ENCODE data around the gene GPR37L1.
"Not testable (repeated sequence)": the region's sequence is repeated elsewhere in the genome, so short reads cannot be mapped to it uniquely, and the experiment has no call there.

The GPR37L1 gene

DNA sequence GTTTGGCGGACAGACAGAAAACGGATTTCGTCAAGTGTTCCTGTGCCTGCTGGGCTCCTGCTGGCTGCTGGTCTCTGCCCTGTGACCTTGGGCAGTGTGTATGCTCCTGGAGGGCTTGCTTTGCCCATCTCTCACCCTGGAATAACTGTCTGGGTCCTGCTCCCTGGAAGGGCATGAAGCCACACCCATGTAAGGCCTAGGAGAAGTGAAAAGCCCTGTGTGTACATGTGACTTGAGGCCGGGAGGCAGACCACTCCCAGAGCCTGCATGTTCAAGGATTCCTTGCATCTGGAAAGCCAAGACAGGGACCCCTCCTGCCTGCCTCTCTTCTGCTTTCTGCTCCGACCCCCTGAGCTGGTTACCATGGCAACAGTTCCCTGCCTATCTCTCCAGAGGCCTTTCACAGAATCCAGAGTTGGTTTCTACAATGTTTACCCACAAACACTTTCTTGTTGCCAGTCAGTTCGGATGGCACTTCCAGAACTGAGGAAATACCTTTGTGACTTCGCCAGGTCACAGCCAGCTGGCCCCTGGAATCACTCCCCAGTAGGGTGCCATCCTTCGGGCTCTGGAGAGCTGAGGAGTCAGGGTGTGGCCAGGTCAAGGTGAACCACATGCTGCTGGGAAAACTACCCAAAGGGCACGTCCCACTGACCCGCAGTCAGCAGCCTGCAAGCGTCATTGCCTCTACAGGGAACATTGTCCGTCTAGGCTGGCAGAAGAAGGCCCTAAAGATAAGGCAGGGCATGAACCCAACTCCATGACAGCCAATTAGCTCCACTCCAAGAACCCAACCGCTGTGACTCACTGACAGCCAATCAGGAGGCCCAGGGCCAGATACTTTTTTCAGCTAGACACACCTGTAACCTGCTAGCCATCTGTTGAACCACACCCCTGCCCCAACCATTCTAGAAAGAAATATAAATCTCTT, 14.7 kb upstream of the GPR37L1 start:
- no peak for DNase-seq (ENCODE audit: low read depth in 2 of 2)

DNA sequence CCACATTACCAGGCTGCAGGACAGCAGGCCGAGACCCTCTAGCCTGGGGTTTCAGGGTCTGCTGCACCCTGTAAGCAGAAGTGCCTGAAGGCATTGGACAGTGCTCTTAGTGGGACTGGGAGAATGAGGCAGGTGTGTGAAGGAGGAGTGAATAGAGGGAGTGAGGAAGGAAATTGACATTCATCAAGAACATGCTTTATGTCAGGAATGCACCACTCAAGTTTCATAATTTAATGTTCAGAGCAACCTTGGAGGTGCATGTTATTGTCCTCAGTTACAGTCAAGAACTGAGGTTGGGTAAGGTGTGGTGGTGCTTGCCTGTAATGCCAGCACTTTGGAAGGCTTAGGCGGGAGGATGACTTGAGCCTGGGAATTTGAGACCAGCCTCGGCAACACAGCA, 11.7 kb upstream of the GPR37L1 start:
- no peak for DNase-seq (ENCODE audit: low read depth in 2 of 2)

DNA sequence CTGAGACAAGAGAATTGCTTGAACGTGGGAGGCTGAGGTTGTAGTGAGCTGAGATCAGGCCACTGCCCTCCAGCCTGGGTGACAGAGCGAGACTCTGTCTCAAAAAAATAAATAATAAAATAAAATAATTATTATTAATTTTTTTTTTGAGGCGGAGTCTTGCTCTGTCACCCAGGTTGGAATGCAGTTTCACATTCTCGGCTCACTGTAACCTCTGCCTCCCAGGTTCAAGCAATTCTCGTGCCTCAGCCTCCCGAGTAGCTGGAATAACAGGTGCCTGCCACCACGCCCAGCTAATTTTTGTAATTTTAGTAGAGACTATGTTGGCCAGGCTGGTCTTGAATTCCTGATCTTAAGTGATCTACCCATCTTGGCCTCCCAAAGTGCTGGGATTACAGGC, 11.1 kb upstream of the GPR37L1 start:
- DNase-seq (ENCODE audit: low read depth in 2 of 2), result not testable (repeated sequence)

DNA sequence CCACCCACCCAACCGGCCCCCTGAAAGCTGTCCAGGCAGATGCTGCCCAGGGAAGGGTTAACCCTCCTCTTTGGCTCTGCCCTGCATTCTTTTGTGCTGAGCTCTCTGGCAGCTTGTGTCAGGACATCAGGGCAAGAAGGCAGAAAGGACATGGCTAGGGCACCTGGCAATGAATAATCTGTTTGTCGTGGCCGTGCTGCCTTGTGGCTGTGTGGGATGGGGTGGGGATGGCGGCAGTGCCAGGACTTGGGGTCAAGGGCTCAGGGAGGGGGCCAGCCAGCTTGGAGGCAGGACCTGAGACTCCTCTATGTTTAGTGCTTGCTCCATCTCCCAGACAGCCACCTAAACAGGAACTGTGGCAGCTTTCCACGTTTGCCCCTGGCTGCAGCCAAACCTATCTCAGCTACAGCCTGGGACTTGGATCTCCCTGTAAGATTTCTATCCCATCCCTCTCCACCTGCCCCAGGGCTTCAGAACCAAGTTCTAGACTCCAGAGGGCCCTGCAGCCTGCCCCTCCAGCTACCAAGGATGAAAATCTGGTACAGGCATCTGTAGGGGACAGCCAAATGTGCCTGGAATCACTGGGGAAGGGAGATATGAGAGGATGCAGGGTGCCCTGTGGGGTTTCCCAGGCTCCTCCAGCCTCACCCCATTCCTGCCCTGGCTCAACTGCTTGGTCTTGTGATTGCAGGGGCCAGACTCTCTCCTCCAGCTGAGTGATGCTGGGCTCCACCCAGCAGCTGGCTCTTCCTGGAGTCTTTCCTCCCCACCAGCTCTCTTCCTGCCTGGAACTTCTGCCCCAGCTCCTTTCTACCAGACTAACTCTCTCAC, 9.6 kb upstream of the GPR37L1 start:
- no peak for DNase-seq (ENCODE audit: low read depth in 2 of 2)

DNA sequence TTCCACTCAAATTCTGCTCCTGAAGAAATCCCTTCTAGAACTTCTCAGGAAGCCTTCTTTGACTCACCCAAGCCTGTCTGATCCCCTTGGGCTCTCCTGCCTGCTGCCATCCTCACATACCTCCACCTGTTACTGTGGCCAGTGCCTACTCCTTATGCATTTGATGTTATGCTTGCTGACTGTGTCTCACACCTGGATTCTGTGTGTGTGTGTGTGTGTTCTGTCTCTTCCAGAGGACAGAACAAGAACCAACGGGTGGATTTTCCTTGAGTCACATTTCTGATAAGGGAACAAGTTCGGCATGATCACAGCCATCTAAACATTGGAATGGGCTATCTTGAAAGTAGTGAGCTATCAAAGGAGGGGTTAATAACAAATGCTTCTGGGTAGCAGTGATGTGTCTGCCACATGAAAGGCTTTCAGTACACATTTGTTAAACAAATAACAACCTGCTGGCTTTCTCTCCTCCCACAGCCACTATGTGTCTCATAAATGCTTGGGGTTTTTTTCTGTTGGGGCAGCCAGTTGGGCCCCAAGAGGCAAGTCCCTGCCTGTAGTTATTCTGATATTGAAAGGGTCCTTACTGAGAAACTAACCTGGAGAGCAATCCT, 8.9 kb upstream of the GPR37L1 start:
- no peak for DNase-seq (ENCODE audit: low read depth in 2 of 2)

DNA sequence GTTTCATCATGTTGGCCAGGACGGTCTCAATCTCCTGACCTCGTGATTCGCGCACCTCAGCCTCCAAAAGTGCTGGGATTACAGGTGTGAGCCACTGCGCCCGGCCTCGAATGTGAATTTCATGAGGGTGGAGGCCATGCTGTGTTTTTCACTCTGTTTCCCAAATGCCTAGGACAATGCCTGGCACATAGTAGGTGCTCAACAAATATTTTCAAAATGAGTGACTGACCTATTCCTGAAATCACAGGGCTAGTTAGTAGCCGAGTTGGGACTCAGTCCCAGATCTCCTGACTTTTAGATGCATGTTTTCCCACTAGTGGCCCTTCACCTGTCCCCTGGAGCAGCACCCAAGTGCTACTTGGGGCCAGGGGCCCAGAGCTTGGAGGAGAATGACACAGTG, 6.4 kb upstream of the GPR37L1 start:
- no peak for DNase-seq (ENCODE audit: low read depth in 2 of 2)

DNA sequence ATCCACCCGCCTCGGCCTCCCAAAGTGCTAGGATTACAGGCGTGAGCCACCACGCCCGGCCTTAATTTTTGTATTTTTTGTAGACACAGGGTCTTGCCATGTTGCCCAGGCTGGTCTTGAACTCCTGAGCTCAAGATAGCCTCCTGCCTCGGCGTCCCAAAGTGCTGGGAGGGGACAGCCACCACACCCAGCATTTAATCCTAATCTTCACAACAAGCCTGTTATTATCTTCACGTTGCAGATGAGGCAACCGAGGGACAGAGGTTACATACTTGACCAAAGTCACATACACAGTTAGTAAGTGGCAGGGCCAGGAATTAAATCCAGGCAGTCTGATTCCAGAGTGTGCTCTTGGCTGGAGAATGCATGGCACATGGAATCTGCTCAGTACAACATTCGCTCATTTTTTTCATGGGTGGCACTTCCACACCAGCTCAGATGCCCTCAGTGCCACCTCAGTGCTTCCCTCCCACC, 4.8 kb upstream of the GPR37L1 start:
- DNase-seq (ENCODE audit: low read depth in 2 of 2), result no peak

DNA sequence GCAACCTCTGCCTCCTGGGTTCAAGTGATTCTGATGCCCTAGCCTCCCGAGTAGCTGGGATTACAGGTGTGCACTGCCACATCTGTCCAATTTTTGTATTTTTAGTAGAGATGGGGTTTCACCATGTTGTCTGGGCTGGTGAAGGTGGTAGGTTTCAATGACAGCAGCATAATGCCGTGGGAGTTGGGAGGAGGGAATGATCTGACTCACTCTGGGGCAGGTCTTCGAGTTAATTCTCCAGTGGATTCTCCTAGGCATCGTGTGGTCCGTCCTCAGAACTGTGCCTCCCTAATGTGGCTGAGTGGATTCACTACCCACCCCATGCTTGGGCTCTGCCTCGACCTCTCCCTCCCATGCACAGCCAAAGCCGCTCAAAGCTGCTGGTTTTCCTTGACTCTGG, 1.7 kb upstream of the GPR37L1 start:
- DNase-seq (ENCODE audit: low read depth in 2 of 2), result no peak

DNA sequence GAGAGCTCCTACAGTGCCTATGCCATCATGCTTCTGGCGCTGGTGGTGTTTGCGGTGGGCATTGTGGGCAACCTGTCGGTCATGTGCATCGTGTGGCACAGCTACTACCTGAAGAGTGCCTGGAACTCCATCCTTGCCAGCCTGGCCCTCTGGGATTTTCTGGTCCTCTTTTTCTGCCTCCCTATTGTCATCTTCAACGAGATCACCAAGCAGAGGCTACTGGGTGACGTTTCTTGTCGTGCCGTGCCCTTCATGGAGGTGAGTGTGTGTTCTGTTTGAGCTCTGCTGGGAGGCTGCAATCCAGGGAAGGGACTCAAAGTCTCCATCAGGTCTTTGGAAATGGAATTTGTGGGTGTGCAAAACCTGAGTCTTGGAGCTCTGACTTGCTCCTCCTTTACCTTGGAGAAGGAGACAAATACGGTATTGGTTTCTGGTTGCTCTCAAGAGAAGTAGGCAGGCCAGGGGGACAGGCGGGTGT, 658 bp downstream of the GPR37L1 start:
- DNase-seq (ENCODE audit: low read depth in 2 of 2), result no peak

DNA sequence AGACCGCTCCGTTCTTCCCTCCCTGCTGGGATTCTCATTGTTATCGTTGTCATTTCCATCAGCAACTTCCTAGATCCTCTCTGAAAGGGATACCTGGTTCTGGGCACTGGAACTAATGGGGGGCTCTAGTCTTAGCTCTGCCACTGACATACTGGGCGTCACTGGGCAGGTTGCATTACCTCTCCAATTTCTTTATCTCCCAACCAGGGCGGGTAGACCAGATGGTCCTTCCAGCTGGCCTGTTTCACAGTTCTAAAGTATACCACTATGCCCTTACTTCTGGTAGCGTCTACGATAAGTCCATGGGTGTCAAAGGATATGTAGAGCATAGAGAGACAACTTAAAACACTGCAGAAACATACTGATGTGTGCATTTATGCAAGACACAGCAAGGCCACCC, 1.4 kb downstream of the GPR37L1 start:
- DNase-seq (ENCODE audit: low read depth in 2 of 2), result no peak

DNA sequence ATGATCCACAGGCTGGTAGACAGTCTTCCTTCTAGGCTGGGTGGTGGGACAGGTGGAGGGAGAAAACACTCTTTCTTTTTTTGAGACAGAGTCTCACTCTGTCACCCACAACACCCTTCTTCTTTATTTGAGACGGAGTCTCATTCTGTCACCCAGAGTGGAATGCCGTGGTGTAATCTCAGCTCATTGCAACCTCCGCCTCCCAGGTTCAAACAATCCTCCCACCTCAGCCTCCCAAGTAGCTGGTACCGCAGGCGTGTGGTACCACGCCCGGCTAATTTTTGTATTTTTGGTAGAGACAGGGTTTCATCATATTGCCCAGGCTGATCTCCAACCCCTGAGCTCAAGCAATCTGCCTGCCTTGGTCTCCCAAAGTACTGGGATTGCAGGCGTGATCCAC, 2.9 kb downstream of the GPR37L1 start:
- DNase-seq (ENCODE audit: low read depth in 2 of 2), result no peak

DNA sequence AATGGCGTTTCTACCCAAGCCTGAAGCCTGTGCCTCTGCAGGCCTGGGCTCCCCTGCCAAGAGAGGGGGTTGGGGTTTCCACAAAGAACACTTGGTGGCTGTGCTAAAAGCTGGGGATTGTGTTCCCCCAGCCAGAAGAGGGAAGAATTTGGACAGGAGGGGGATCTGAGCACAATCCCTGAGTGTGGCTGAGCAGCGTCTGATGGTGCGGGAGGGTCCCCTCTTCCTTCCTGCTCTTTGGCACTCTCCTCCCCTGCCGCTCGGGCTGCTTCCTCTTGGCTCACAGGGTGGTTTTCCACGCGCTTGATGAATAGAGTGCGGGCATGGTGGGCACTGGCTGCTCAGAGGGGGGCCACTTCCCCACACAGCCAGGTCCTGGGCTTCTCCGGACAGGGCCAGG, 3.7 kb downstream of the GPR37L1 start:
- DNase-seq (ENCODE audit: low read depth in 2 of 2), result no peak

DNA sequence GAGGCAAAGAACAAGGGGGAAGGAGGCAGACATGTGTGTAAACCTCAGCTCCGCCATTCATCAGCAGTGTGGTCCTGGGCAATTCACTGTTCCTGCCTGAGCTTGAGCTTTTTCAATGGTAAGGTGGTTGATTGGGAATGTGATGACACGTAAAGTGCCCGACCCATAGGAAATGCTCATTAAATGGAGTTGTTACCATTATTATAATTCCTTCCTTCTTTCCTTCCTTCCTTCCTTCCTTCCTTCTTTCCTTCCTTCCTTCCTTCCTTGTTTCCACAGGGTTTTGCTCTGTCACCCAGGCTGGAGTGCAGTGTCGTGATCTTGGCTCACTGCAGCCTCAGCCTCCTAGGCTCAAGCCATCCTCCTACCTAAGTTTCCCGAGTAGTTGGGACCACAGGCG, 4.3 kb downstream of the GPR37L1 start:
- DNase-seq (ENCODE audit: low read depth in 2 of 2), result no peak

DNA sequence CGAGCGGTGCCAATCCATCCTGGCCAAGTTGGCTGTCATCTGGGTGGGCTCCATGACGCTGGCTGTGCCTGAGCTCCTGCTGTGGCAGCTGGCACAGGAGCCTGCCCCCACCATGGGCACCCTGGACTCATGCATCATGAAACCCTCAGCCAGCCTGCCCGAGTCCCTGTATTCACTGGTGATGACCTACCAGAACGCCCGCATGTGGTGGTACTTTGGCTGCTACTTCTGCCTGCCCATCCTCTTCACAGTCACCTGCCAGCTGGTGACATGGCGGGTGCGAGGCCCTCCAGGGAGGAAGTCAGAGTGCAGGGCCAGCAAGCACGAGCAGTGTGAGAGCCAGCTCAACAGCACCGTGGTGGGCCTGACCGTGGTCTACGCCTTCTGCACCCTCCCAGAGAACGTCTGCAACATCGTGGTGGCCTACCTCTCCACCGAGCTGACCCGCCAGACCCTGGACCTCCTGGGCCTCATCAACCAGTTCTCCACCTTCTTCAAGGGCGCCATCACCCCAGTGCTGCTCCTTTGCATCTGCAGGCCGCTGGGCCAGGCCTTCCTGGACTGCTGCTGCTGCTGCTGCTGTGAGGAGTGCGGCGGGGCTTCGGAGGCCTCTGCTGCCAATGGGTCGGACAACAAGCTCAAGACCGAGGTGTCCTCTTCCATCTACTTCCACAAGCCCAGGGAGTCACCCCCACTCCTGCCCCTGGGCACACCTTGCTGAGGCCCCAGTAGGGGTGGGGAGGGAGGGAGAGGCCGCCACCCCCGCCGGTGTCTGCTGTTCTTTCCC, 5.3 kb downstream of the GPR37L1 start:
- DNase-seq (ENCODE audit: low read depth in 2 of 2), result no peak

DNA sequence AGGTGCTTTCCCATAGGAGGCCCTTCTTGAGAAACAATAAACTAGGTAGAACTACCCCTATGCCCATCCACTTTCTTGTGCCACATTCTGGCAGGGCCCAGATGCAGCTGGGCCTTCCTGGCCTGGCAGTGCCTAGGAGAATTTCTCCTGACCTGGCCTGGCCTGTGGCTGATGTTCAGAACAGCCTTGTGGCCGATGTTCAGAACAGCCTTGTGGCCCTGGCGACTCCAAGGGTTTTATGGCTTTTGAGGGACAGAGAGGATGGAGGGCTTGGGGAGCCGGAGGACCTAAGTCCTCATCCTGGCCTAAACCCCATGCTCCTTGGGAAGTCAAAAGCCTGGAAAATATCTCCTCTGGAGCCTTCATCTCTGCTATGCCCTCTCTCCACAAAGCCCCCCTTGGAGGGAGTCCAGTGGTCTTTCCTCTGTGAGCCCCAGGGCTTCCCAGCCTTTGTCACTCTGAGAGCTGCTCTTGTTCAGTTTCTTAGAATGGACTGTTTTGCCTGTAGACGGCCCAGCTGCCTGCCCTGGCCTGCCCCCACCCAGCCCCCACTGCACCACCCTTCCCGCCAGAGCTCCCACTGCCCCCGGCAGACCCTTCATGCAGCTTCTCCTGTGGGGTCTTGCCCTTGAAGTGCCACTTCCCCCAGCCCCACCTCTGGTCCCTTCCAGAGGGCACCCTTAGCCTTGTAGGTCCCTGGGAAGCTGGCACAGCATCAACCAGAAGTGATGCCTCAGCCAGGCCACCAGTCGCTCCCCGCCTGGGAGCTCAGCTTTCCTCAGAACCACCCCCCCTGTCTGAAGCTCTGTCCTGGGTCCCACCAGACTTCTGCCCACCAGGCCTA, 7.0 kb downstream of the GPR37L1 start:
- no peak for DNase-seq (ENCODE audit: low read depth in 2 of 2)

DNA sequence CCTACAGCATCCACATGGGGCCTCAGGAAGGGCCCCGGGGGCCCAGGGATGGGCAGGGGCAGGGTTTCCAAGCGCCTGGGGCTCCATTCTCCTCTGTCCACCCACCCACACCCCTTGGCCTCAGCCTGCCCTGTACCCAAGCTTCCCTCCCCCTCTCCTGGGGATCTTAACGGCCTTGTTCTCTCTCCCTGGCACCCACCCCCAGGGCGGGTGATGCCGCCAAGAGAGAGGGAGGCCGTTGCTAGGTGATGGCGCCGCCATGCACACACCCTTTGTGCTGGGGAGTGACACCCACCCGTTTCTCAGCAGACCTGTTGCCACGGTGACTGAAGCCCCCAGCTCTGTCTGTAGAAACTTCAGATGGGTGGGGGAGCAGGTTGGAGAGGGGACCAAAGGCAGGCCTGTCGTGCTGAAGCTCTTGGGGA, 7.6 kb downstream of the GPR37L1 start:
- DNase-seq (ENCODE audit: low read depth in 2 of 2), result no peak

DNA sequence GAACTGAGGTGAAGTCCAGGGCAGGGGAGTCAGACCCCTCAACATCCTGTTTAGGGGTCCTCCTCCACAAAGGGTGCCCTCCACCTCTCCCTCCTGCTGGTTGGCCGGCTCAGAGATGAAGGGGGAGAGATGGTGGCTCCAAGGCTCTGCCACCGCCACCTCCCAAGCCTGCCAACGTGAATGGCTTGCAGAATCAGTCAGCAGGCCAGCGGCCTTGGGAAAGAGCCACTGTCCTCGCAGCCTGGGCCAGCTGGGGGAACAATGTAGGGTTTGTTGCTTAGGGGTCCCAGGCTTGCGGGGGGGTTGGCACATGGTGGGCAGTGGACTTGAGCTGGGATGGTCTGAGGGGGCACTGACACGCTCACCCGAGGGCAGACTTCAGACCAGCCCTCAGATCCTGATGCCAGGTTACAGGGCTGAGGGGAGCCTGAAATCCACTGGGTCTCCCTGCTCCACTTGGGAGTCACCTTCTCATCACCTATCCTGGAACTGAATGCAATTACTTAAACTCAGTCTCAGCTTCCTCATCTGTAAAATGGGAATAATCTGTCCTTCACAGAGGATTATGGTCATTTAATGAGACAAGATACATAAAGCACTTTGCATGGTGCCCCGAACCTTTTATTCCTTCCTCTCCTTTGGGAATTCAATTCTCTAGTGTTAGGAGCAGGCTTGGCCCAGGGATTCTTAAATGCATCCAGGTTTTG, 8.3 kb downstream of the GPR37L1 start:
- no peak for DNase-seq (ENCODE audit: low read depth in 2 of 2)

DNA sequence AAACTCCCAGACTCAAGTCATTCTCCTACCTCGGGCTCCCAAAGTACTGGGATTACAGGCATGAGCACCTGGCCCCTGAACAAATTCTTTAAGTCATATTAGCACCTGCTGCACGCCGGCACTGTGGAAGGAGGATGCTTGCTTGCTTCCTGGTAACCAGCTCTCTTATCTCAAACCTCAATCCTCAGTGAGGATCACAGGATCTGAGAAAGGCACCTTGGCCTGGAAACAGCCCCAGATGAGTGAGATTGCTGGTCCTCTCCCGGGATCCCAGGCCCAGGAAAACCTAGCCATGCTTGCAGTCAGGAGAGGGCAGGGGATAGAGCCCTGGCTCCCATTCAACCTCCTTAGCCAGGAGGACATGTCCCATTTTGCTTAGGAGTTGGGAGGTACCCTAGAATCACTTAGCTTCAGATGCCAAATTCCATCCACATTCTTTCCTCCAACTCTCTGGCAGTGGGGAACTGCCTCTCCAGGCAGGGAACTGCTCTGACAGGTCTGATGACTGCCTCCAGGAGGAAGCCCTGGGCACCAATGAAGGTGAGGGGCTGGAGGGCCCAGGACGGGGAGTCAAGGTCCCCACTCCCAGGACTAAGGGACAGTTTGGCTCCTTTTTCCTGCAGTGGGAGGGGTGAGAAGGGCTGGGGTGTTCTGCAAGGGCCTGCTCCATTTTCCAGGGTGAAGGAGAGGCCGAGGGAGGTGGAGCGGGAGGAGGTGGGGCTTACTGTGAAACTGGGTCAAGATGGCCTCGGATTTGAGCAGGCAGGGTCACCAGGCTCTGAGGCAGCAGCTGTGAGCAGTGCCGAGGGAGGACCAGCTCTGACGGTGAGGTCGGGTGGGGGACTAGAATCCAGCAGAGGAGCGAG, 9.5 kb downstream of the GPR37L1 start:
- DNase-seq (ENCODE audit: low read depth in 2 of 2), result no peak

DNA sequence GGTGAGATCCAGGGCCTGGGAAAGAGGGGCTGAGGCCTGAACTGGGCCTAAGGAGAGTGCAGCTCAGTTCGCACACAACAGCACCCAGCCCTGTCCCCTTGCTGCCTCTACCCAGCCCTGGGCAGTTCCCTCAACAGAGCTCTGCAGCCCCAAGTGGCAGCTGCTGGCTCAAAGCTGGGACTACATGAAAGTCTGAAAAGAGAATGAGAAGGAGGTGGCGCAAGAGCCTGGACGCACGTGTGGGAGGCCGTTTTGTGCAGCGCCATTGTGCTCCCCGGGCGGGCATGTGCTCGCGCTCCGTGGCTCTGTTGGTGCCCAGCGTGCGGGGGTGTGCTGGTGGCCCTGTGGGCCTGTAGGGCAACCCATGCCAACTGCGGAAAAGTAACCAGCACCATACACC, 10.3 kb downstream of the GPR37L1 start:
- DNase-seq (ENCODE audit: low read depth in 2 of 2), result no peak
